ENCODE measurements around the gene POLE3. TPM values are rescaled to one million over a fixed set of nuclear protein-coding genes. Genes with fewer than 3 reads are reported as not detected.
"Not testable (repeated sequence)": the region's sequence is repeated elsewhere in the genome, so short reads cannot be mapped to it uniquely, and the experiment has no call there.

Gene POLE3
- total RNA-seq, 1 experiment from 2014 or later, result 157 TPM

GRCh38 chr9:113421726-113422125 is 11.3 kb upstream of the POLE3 start:
- H3K27me3 ChIP-seq, result peaks cover 20% of the 10 kb centered on the region
- H3K36me3 ChIP-seq, result no peaks in the 10 kb centered on the region
- no peak for DNase-seq
- no peak overlapping the region for H3K27ac ChIP-seq
- H3K4me1 ChIP-seq, result no peaks in the 10 kb centered on the region
- H3K4me3 ChIP-seq, result no peak overlapping the region
- H3K9me3 ChIP-seq (replicated peaks), result no peaks in the 10 kb centered on the region

GRCh38 chr9:113417370-113417769 is 6.9 kb upstream of the POLE3 start:
- Histone ChIP-seq H3K4me3 (no peak overlapping the region), H3K36me3 (no peaks in the 10 kb centered on the region)

DNA sequence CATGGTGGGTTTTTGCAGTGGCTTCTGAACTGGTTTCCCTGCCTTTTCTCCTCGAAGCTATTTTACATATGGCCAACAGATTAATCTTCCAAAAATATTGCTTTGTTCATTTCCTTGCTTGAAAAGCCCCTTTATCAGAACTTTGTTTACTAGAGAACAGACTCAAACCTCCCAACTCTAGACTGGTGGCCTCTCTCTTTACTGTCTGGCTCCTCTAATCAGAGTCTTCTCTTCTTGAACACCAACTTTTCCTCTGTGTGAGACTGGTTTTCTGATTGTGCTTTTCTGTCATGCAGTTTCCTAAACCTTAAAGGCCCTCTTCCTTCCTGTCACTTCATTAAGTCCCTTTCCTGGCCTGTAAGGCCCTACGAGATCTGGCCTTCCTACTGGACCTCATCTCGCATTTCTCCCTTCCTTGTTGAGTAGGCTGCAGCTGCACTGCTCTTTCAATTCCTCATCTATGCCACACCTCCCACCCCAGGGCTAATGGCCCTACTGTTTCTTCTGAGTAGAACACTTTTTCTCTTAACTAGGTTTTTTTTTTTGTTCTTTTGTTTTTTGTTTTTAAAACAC is 5.8 kb upstream of the POLE3 start:
- DNase-seq, result peak in 1 of 2 experiments; percentile 18
- Histone ChIP-seq H3K36me3 (no peaks in the 10 kb centered on the region), H3K27me3 (no peaks in the 10 kb centered on the region), H3K4me3 (no peak overlapping the region), H3K9me3 (replicated peaks) (no peaks in the 10 kb centered on the region), H3K4me1 (no peaks in the 10 kb centered on the region), H3K27ac (no peak overlapping the region)

More at GRCh38 chr9:113417370-113417769, 6.9 kb upstream of the POLE3 start:
- H3K27me3 ChIP-seq, result no peaks in the 10 kb centered on the region
- H3K9me3 ChIP-seq (replicated peaks), result no peaks in the 10 kb centered on the region
- H3K27ac ChIP-seq, result no peak overlapping the region
- no peaks in the 10 kb centered on the region for H3K4me1 ChIP-seq
- no peak for DNase-seq

- no peaks in the 10 kb centered on the region for H3K27me3 ChIP-seq
- DNase-seq, result no peak
- H3K27ac ChIP-seq, result peak overlapping the region; percentile 95
- H3K4me3 ChIP-seq, result peak overlapping the region; percentile 75
- H3K9me3 ChIP-seq (replicated peaks), result no peaks in the 10 kb centered on the region
- H3K36me3 ChIP-seq, result peaks cover 24% of the 10 kb centered on the region
- peaks cover 2% of the 10 kb centered on the region; the same call in 1 of the 2 replicates for H3K4me1 ChIP-seq
Measured at GRCh38 chr9:113409883-113410206, 630 bp downstream of the POLE3 start.

DNA sequence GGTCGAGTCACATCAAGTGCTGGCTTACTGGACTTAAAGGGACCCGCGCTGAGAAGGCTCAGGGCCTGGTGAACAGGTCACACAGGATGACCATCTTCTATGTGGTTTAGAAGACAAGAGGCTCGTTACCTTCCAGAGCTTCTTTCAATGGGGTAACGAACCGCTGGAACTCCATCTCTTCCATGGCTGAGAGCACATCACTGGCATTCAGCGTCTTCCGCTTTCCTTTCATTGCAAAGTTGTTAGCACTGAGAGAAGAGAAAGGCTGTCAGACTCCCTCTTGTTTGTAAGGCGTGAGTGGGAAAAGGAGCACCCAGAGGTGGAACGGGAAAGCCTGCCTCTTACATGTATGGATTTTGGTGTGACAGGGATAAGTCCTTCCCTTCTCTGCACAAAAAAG is 994 bp downstream of the POLE3 start:
- H3K9me3 ChIP-seq (replicated peaks), result no peaks in the 10 kb centered on the region
- peak overlapping the region; percentile 95 for H3K27ac ChIP-seq
- peak in 1 of 2 experiments; percentile 11 for DNase-seq
- no peaks in the 10 kb centered on the region for H3K27me3 ChIP-seq
- H3K36me3 ChIP-seq, result peaks cover 24% of the 10 kb centered on the region
- H3K4me3 ChIP-seq, result peak overlapping the region; percentile 75
- peaks cover 2% of the 10 kb centered on the region; the same call in 1 of the 2 replicates for H3K4me1 ChIP-seq

- H3K36me3 ChIP-seq, result peaks cover 24% of the 10 kb centered on the region
- not testable (repeated sequence) for H3K4me3 ChIP-seq; H3K4me1 ChIP-seq; H3K27me3 ChIP-seq; H3K9me3 ChIP-seq (replicated peaks); H3K27ac ChIP-seq
- DNase-seq, result peak; percentile 64 to 77
Measured at GRCh38 chr9:113406873-113407511, 3.5 kb downstream of the POLE3 start.

DNA sequence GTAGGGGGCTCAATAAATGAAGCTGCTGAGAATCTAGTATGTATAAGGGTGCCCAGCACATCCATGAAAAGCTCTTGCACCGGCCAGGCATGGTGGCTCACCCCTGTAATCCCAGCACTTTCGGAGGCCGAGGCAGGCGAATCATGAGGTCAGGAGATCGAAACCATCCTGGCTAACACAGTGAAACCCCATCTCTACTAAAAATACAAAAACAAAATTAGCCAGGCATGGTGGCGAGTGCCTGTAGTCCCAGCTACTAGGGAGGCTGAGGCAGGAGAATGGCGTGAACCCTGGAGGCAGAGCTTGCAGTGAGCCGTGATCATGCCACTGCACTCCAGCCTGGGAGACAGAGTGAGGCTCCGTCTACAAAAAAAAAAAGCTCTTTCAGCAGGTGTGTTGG is 4.1 kb downstream of the POLE3 start:
- not testable (repeated sequence) for H3K27me3 ChIP-seq; H3K9me3 ChIP-seq (replicated peaks); DNase-seq; H3K4me3 ChIP-seq; H3K27ac ChIP-seq; H3K4me1 ChIP-seq
- peaks cover 24% of the 10 kb centered on the region for H3K36me3 ChIP-seq

- no peak overlapping the region for H3K27ac ChIP-seq
- H3K9me3 ChIP-seq (replicated peaks), result no peaks in the 10 kb centered on the region
- H3K27me3 ChIP-seq, result no peaks in the 10 kb centered on the region
- H3K36me3 ChIP-seq, result peaks cover 16% of the 10 kb centered on the region
- no peak for DNase-seq
- no peak overlapping the region for H3K4me3 ChIP-seq
- H3K4me1 ChIP-seq, result peaks cover 12% of the 10 kb centered on the region
Measured at GRCh38 chr9:113403646-113404045, 6.8 kb downstream of the POLE3 start.

GRCh38 chr9:113401027-113401792 is 9.3 kb downstream of the POLE3 start, which contains the start of gene ALAD:
Gene ALAD, minus strand, starts transcription at chr9:113401284. Its CDS starts 7,725 bp downstream, at chr9:113393559.
- Histone ChIP-seq H3K27ac (no peak within 1 kb of the TSS), H3K4me3 (peak within 1 kb of the TSS; percentile 69), H3K36me3 (no peaks in the 10 kb centered on the region), H3K9me3 (replicated peaks) (no peaks in the 10 kb centered on the region), H3K27me3 (no peaks in the 10 kb centered on the region), H3K4me1 (peaks cover 20% of the 10 kb centered on the region)
- peak; percentile 99 for DNase-seq

GRCh38 chr9:113399646-113400200 is 10.8 kb downstream of the POLE3 start:
- Histone ChIP-seq H3K9me3 (replicated peaks) (no peaks in the 10 kb centered on the region), H3K27me3 (no peaks in the 10 kb centered on the region), H3K27ac (no peak overlapping the region), H3K36me3 (no peaks in the 10 kb centered on the region), H3K4me1 (peaks cover 20% of the 10 kb centered on the region), H3K4me3 (no peak overlapping the region)
- no peak for DNase-seq

DNA sequence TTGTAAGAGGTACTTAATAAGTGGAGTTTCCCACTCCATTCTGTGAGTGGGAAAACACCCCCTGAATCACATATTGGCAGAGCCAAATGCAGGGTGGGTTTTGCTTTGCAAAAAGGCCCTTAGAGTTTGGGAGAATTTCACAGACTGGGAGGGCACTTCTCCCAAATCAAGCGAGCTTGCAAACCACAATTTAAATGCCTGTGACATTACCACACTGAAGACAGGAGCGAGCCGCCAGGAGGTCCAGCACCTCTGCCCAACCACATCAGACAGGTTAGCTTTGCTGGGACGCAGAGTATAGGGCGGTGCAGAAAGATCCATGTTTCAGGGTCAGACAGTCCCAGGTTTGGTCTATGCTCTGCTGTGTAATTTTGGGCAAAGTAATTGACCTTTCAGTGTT is 11.7 kb downstream of the POLE3 start:
- no peaks in the 10 kb centered on the region for H3K9me3 ChIP-seq (replicated peaks)
- DNase-seq, result no peak
- no peaks in the 10 kb centered on the region for H3K36me3 ChIP-seq
- no peak overlapping the region for H3K4me3 ChIP-seq
- peaks cover 20% of the 10 kb centered on the region for H3K4me1 ChIP-seq
- no peak overlapping the region; the same call in 1 of the 2 replicates for H3K27ac ChIP-seq
- no peaks in the 10 kb centered on the region for H3K27me3 ChIP-seq

DNA sequence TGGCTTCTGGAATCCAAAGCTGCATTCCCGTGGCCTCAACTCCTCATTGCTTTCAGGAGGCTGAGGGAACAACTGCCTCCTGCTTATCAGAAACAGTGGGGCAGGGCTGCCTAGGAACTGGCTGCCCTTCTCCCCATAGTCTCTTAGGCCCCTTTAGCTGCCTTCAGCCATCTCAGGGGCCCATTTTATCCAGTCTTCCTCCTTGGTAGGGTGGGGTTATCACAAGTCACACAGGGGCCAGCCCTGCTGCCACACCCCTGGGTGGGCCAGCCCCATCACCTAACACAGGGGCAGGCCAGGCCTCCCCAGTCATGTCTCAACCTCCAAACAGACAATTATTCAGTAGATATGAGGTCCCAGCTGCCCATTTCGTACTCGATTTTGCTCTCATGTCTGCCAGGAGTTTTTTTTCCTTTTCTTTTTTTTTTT is 13.3 kb downstream of the POLE3 start:
- no peak for DNase-seq
- Histone ChIP-seq H3K27ac (no peak overlapping the region), H3K4me1 (peaks cover 20% of the 10 kb centered on the region), H3K9me3 (replicated peaks) (no peaks in the 10 kb centered on the region), H3K27me3 (no peaks in the 10 kb centered on the region), H3K4me3 (no peak overlapping the region), H3K36me3 (no peaks in the 10 kb centered on the region)

DNA sequence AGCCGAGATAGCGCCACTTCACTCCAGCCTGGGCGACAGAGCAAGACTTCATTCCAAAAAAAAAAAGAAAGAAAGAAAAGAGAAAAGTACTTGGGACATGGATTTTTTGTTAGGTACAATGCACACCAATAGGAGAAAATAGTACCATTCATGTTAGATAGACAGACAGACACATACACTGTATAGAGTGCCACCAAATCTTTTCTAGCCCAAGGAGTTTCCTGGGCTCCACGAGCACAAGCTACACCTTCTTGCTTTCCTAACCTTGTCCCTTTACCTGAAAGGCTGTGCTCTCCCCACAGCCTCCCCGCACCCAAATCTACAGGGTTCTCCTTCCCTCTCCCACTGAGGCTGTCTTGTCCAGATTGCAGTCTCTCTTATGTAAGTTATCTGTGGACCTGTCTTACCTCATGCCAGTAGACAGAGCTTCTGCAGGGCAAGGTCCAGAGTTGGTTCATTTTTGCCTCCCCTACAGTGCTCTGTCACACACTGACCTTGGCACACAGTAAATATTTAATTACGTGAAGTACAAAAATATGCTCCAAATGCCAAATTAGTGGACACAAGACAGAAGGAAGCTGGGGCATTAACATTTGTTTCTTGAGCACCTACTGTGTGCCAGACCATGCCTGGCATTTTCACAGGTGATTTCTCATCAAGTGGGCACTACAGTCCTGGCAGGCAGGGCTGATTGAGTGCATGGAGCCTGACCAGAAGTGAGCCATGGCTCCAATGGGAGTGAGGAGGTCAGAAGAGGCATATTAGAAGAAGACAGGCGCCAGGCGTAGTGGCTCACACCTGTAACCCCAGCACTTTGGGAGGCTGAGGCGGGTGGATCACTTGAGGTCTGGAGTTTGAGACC is 15.2 kb downstream of the POLE3 start:
- Histone ChIP-seq H3K36me3 (0 out of 2 replicates have a peak, but pooled peaks cover 3% of the 10 kb centered on the region), H3K27me3 (no peaks in the 10 kb centered on the region), H3K4me1 (peaks cover 19% of the 10 kb centered on the region), H3K9me3 (replicated peaks) (no peaks in the 10 kb centered on the region), H3K4me3 (no peak overlapping the region), H3K27ac (no peak overlapping the region)
- DNase-seq, result no peak

GRCh38 chr9:113393281-113393680 is 17.2 kb downstream of the POLE3 start:
- H3K27me3 ChIP-seq, result no peaks in the 10 kb centered on the region
- H3K27ac ChIP-seq, result no peak overlapping the region
- H3K4me3 ChIP-seq, result no peak overlapping the region
- no peak for DNase-seq
- peaks cover 4% of the 10 kb centered on the region for H3K4me1 ChIP-seq
- 0 out of 2 replicates have a peak, but pooled peaks cover 4% of the 10 kb centered on the region for H3K36me3 ChIP-seq
- H3K9me3 ChIP-seq (replicated peaks), result no peaks in the 10 kb centered on the region
